ENCODE data around the gene GDF7.

DNA sequence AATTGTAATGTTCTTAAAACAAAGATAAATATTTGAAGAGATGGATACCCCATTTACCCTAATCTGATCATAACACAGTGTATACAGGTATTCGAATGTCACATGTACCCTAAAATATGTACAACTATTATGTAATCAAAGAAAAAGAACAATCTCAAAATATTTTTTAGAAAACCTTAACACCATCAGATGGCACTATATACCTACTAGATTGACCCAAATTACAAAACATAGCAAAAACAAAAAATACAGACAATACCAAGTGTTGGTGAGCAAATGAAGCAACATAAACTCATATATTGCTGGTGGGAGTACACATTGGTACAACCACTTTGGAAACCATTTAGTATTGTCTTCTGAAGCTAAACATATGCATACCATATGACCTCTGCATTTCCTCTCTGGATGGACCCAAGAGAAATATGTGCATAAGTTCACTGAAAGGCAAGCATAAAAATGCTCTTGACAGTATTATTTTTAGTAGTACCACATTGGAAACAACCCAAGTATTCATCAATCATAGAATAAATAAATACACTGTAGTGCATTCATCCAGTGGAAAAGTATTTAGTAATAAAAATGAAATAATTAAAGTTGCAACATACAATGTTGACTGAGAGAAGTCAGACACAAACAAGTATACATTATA lies 55.8 kb downstream of the GDF7 start:
- TF ChIP-seq, protein P1, sequence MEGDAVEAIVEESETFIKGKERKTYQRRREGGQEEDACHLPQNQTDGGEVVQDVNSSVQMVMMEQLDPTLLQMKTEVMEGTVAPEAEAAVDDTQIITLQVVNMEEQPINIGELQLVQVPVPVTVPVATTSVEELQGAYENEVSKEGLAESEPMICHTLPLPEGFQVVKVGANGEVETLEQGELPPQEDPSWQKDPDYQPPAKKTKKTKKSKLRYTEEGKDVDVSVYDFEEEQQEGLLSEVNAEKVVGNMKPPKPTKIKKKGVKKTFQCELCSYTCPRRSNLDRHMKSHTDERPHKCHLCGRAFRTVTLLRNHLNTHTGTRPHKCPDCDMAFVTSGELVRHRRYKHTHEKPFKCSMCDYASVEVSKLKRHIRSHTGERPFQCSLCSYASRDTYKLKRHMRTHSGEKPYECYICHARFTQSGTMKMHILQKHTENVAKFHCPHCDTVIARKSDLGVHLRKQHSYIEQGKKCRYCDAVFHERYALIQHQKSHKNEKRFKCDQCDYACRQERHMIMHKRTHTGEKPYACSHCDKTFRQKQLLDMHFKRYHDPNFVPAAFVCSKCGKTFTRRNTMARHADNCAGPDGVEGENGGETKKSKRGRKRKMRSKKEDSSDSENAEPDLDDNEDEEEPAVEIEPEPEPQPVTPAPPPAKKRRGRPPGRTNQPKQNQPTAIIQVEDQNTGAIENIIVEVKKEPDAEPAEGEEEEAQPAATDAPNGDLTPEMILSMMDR (IDR thresholded peaks at IDR 0.05; ENCODE audit: low read depth, low read length) = no peak
- no peak for TF ChIP-seq MYC (IDR thresholded peaks at IDR 0.05; ENCODE audit: low read depth, low read length)

Measured in NB4 (cell line).